GM21526 (cell line): ENCODE results near the gene PCCA.
"Not testable (repeated sequence)": the region's sequence is repeated elsewhere in the genome, so short reads cannot be mapped to it uniquely, and the experiment has no call there.

Source experiments
- ATAC-seq: cut with Tn5 transposase; IDR thresholded peaks from one replicate; pipeline ENCODE4 v1.9.1; 2021; ENCODE audit warnings: moderate library complexity; ENCODE audit not compliant: unreplicated experiment, low FRiP score

PCCA gene

DNA sequence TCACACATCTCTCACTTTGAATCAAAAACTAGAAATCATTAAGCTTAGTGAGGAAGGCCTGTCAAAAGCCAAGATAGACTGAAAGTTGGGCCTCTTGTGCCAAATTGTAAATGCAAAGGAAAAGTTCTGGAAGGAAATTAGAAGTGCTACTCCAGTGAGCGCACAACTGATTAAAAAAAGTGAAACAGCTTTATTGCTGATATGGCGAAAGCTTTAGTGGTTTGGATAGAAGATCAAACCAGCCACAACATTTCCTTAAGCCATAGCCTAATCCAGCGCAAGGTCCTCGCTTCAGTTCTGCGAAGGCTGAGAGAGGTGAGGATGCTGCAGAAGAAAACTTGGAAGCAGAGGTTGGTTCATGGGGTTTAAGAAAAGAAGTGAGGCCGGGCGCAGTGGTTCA is 7.6 kb downstream of the PCCA start:
- no peak for ATAC-seq

DNA sequence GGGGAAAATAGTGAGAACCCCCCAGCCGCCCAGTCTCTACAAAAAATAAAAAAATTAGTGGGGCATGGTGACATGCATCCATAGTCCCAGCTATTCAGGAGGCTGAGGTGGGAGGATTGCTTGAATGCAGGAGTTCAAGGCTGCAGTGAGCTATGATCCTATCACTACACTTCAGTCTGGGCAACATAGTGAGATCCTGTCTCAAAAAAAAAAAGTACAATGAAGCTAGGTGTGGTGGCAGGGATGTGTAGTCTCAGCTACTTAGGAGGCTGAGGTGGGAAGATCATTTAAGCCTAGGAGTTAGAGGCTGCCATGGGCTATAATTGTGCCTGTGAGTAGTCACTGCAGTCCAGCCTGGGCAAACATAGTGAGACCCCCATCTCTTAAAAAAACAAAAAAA is 8.9 kb downstream of the PCCA start:
- no peak for ATAC-seq

DNA sequence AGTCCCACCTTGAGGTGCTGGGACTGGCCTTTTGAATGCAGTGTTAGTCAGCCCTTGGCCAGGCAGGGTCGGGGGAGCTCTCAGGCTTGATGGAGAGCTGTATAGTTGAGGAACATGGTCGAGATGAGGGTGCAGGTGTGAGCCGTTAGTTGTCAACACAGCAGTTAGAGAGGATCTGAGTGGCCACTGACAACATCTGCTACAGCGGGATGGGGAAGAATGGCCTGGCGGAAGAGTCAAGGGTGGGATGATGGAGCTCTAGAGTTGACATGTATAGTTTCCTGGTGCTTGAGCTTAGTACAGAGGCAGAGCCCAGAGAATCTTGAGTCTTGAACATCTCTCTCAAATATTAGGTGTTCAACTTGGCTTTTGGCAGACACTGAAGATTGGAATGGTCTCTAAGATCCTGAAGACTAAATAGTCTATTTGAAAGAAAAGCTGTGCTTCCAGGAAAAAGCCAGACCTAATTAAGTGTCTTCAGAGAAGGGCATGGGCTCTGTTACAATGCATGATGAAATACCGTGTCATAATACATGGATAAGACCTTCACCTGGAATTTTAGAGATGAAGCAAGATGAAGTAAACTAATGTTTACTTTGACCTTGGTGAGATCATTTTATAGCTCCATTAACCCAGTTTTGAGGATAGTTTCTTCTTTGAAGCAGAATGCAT is 9.7 kb downstream of the PCCA start:
- no peak for ATAC-seq

DNA sequence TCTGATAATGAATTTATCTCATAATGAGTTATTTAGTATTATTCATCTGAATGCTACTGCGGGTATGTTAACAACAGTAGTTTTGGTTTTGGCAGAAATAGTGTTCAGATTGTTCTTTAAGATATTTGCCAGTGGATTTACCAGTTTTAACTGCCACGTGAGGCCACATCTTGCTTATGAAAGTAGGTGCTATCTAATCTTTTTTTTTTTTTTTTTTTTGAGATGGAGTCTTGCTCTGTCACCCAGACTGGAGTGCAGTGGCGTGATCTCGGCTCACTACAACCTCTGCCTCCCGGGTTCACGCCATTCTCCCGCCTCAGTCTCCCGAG is 10.2 kb downstream of the PCCA start:
- ATAC-seq = not testable (repeated sequence)

DNA sequence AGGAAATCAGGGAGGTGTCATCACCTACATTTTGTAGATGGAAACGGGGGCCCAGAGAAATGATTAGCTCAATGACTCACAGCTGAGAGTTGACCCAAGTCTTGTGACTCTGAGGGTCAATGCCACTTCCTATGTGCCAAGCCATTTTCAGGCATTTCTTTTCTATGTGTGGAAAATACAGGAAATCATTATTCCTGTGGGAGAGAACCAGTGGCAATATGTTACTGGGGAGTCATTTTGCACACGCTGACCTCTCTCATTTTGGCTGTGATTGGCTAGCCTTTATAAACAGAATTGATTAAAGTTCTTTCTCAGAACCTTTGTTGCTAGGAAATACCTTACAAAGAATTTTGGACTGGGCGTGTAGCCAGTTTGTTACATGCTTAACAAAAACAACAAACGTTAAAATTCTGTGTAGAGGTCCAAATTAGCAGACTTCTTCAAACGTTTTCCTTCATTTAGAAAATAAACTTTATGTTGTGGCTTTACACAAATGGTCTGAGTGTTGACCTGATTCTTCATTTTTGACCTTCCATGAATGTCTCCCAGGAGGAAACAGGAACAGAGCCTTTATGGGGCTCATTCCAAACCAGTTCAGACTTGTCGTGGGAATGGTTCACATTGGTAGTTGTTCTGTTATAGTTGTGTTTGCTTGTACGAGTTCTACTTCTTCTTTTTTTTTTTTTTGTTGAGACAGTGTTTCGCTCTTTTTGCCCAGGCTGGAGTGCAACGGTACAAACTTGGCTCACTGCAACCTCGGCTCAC is 11.4 kb downstream of the PCCA start:
- no peak for ATAC-seq

DNA sequence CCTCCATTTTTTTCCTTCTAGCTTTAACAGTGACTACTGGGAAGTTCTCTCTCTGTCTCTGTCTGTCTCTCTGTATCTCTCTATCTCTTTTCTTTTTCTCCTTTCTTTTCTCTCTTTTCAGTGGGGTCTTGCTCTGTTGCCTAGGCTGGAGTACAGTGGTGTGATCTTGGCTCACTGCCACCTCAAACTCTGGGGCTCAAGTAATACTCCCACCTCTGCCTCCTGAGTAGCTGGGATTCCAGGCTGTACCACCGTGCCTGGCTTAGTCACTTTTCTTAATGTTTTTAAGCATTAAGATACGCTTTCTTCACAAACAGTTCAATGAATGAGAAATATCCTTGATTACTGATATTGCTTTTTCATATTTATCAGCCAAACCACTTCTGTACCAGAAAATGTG is 13.1 kb downstream of the PCCA start:
- ATAC-seq = no peak

DNA sequence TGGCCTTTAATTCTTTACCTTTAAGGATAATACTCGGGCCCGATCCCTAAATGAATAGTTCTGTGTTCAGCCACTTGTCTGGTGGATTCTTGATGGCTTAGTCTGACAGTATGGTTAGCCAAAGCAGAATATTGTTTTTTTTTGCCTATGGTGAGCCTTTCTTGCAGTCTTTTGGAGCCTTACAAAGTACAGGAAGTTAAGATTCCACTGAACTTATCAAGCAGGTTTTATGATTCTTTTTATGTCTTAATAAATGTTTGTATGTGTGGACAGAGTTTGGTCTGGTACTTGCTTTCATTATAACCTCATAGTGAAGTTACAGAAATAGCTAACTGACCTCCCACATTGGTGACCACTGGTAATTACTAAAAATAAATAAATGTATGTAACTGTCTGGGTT is 17.1 kb downstream of the PCCA start:
- no peak for ATAC-seq

DNA sequence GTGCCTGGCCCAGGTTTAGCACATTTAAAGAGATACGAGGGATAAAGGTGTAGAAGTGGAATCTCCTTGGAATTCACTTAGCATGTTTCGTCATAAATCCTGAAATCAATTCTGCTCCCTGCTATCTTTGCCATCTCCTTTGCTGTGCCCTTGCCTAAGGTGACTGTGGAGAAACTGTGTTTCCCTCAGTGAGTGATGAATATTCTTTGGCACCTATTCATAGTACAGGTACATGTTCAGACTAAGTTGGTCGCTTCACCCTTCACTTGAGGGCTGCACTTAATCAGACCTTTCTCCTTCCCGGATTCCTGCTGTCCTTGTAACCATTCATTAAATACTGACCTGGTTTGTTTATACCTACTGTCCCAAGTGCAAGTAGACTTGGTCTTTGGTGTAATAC is 17.8 kb downstream of the PCCA start:
- ATAC-seq = no peak

DNA sequence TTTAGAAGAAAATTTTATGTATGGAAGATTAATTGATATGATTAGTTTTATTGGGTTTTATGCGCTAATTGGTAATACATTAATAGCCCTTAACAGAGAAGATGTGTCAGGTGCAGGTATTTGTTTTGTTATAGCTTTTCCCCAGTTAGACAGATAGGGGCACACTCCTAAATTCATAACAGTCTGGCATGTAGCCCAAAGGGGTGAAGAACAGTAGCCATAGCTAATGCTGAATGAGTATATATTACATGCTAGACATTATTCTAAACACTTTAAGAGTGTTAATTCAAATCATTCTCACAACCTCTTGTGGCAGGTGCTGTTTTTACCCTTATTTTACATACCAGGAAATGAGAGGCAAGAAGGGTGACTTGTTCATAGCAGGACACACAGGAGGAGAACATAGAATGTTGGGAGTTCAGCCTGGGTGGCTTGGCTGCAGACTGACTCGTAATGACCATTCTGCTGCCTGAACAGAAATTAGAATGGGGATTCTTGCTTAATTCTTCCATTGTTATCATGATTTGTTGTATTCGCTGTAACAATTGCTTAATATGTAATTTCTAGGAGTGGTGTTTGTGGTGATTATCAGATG is 20.1 kb downstream of the PCCA start:
- ATAC-seq = peak; percentile 65

DNA sequence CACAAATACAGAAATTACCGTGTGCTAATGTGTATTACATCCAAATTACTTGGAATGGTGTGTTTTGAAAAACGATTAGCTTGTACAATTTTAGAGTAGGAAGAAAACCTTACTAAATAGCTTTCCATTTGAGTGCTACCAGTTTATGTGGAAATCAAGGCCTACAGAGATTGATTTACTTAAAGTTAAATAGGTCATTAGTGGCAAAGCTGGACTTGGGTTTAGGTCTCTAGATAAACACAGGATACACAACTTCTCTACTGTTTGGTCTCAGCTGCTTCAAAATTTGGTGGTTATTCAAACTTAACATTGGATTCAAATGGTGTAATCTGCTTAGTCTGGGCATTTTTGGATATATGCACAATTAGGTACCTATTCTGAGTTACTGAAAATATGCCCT is 21.4 kb downstream of the PCCA start:
- ATAC-seq = no peak

DNA sequence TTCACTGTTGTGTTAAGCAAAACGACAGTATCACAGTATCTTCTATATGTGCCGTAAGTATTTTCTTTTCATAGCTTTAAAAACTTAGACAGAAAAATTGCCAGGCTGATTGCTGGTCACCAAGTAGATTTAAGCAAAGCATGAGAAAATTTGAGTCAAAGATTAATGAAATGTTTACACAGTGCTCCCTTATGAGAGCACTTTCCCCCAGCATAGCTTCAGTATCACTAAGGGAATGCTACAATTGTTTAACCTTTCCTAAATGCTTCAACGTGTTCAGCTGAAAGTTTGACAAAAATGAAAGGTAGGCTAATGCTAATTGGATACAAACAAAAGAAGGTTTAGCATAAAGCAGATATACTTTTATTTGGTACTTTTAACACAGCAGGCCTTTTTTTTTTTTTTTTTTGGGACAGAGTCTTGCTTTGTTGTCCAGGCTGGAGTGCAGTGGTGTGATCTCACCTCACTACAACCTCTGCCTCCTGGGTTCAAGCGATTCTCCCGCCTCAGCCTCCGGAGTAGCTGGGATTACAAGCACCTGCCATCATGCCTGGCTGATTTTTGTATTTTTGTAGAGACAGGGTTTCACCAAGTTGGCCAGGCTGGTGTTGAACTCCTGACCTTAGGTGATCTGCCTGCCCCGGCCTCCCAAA is 23.4 kb downstream of the PCCA start:
- no peak for ATAC-seq

DNA sequence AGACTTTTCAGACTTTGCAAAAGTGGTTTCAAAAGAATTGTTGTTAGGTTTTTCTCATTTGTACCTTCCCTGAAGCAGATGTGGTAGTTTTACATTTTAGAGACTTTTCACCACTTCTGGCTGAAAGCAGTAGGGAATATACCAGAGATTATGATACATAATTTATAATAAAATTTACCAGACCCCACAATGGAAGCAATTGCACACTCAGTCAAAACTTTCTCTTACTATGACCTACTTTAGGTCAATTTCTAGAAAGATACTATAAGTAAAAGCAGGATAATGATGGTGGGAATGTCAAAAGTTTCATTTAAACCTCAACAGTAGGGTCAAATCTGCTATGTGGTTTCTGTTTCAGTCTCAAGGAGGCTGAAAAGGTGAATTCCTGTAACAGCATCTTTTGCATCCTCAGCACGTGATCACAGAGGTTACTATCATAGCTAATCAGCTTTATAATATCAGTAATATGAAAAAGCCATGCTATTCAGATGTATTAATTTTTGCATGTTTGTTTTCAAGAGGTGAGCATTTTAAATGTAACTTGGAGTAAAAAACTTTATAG is 26.9 kb downstream of the PCCA start:
- no peak for ATAC-seq

DNA sequence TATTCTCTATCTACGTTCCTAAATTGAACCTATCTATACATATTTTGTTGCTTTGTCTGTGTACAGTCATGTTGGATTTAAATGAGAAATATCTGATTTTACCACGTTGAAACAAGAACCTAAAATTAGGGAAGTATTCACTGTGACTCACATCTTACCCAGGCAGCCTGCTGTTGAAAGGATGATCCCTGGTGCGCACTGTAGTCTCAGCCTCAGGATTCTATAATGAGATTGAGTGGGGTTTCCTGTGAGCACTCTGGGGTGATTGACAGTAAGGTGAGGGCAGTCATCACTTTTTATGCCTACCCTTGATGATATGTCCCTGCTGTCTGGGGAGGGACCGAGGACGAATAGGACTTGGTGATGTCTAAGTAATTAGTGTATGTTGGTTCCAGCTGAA is 35.4 kb downstream of the PCCA start:
- ATAC-seq = no peak

DNA sequence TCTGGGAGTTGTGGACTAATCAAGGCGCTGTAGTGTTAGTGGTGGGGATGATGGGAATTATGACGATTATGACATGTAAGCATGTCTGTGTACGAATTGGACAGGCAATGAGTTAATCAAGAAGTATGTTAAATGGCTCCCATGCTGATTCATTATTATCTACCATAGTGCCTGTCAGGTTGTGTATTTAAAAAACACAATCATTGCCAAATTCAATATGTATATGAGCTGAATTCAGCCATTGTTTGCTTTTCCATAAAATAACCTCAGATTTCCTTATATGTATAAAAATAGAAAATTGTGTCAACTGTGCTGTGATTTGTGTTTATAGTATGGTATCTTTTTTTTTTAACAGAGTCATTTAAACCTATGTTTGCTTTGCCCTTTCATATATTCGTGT is 37.1 kb downstream of the PCCA start:
- no peak for ATAC-seq

DNA sequence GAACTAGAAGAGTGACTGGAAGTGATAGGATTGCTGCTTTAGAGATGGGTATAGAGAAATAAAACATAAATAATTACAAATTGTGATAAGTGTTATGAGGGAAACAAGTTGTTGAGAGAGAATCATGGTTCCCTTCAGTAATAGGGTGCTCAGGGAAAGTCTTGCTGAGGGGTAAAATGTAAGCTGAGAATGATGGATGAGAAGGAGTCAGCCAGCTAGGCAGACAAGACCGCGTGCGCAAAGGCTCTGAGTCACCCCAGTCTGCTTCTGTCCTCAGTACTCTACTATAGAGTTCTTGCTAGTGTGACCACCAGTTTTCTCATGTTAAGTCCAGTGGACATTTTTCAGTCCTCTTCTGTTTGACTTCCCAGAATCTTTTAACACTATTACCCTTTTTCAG is 39.5 kb downstream of the PCCA start:
- no peak for ATAC-seq

DNA sequence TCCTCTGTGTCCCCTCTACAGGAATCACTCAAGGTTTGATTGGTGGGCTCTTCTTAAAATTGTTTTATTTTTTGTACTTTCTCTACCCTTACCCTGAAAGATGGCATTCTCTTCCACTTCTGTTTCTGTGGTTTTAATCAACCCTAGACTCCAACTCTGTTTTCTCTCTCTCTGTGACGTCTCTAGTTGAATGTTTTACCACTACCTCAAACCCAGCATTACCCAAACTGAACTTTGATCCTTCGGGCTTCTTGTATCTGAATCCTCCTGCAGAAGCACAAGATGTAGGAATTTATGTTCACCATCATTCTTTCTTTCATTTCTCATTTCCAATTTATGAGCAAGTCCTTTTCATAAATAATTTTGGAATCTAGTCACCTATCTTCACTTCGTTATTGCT is 39.9 kb downstream of the PCCA start:
- no peak for ATAC-seq

DNA sequence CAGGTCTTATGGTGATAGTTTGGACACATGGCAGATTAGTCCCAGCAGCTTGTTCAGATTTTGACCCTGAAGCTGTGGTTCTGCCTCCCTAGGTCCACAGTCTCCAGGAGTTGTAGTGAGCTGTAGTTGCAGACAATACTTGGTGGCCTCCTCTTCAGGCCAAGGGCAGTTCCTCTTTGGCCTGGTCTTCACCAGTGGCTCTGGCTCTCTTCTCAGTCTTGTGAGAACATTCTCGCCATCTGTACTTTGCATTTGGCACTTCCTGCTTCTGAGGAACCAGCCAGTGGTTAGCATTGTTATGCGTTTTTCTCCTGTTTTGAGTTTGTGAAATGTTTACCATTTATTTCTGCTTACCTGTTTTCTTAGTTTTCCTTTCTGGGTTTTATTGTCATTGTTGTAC is 40.7 kb downstream of the PCCA start:
- ATAC-seq = peak; percentile 78

DNA sequence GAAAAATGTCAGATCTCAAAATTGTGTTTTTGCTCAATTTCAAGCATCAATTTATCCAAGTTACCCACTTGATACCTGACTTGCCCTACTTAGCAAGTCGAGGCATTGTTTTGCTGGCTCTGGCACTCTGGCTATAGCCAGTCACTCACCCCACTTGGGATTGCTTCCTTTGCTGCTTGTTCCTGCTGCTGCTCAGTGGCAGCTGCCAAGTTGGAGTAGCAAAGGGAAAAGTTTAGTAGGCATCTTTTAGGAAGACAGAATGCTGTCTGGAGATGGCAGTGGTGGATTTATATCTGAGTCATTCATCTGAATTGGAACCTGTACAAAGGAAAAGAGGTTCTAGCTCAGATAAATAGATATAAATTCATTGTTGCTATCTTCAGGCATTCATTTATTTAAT is 41.2 kb downstream of the PCCA start:
- ATAC-seq = no peak

DNA sequence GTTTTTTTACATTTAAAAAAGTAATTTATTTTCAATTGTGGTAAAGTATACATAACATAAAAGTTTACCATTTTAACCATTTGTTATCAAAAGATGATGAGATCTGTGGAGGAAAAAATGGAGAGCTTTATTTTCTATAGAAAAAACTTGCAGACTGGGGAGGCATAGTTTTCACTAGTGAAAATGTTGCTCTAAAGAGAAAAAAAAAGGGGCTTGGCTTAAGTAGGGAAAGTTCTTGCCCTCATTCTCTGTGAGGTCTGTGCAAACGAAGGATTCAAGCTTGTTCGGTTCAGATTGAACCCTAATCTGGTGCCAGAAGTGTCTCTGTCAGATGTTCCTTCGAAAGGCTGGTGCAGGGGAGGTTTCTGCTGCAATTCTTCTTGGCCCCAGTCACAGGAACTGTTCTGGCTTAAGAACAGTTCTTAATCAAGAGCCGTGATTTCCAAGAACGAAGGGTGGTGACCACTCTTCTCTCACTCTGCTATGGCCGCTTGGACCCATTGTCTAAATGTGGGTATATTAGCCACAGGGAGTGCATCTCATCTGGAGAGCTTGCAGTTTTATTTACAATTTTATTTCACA is 42.1 kb downstream of the PCCA start:
- no peak for ATAC-seq

DNA sequence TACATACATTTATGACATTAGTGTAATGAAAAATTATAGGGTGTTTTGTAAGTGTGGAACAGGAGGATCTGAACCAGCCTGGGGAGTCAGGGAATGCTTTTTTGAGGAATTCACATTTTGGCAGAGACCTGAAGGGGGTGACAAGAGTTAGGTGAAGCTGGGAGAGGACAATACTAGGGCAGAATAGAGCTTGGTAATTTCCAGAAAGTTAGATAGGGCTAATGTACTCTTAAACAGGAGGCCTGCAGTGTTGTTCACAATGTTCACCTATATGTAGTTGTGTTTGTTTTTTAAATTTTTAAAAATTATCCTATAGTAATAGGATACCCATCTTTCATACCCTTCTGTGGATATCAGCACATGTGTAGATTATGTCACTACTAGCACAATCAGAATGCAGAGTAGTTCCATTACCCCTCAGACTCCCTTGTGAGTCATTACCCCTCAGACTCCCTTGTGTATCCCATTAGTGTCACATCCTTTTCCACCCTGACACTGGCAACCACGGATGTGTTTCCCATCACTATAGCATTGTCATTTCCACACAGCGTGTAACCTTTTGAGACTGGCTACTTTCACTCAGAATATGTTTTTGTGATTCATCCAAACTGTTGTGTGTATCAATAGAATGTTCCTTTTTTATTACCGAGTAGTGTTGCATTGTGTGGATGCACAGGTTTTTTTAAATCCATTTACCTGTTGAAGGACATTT is 43.1 kb downstream of the PCCA start:
- ATAC-seq = no peak
